ENCODE data around the gene RECQL.
"Not testable (repeated sequence)": the region's sequence is repeated elsewhere in the genome, so short reads cannot be mapped to it uniquely, and the experiment has no call there.

The RECQL gene

GRCh38 chr12:21502164-21502496, 695 bp upstream of the RECQL start:
- no peak for DNase-seq

- DNase-seq = no peak
Measured at GRCh38 chr12:21500786-21501257, 613 bp downstream of the RECQL start.

- no peak for DNase-seq
Measured at GRCh38 chr12:21499765-21500164, 1.7 kb downstream of the RECQL start.

- DNase-seq = no peak
Measured at GRCh38 chr12:21485998-21486397, 15.4 kb downstream of the RECQL start.

GRCh38 chr12:21483531-21483930, 17.9 kb downstream of the RECQL start:
- no peak for DNase-seq

GRCh38 chr12:21478756-21479455, 22.5 kb downstream of the RECQL start:
- DNase-seq = peak; percentile 77

- no peak for DNase-seq
Measured at GRCh38 chr12:21476949-21477348, 24.5 kb downstream of the RECQL start.

- DNase-seq = no peak
Measured at GRCh38 chr12:21475552-21475951, 25.9 kb downstream of the RECQL start.

- no peak for DNase-seq
Measured at GRCh38 chr12:21472197-21472823, 29.1 kb downstream of the RECQL start.

GRCh38 chr12:21471294-21471693, 30.1 kb downstream of the RECQL start:
- DNase-seq = no peak

- DNase-seq = not testable (repeated sequence)
Measured at GRCh38 chr12:21467334-21467733, 34.1 kb downstream of the RECQL start.

- DNase-seq = no peak
Measured at GRCh38 chr12:21459474-21459873, 42.0 kb downstream of the RECQL start.

- DNase-seq = no peak
Measured at GRCh38 chr12:21456291-21456780, 45.1 kb downstream of the RECQL start.

GRCh38 chr12:21453312-21453852, 48.1 kb downstream of the RECQL start:
- DNase-seq = no peak

GRCh38 chr12:21451529-21451928, 49.9 kb downstream of the RECQL start:
- DNase-seq = no peak

GRCh38 chr12:21444193-21445146, 57.0 kb downstream of the RECQL start:
- no peak for DNase-seq

- DNase-seq = no peak
Measured at GRCh38 chr12:21439347-21439746, 62.1 kb downstream of the RECQL start.

- no peak for DNase-seq
Measured at GRCh38 chr12:21438643-21439042, 62.8 kb downstream of the RECQL start.

- no peak for DNase-seq
Measured at GRCh38 chr12:21434699-21435098, 66.7 kb downstream of the RECQL start.

- no peak for DNase-seq
Measured at GRCh38 chr12:21433525-21433924, 67.9 kb downstream of the RECQL start.

GRCh38 chr12:21429994-21430393, 71.4 kb downstream of the RECQL start:
- no peak for DNase-seq

GRCh38 chr12:21428241-21428640, 73.2 kb downstream of the RECQL start:
- no peak for DNase-seq
